ENCODE measurements around the gene COX7A2L.
A peak's percentile ranks its signal among the peaks of the same experiment; 100 is the strongest.
"Not testable (repeated sequence)": the region's sequence is repeated elsewhere in the genome, so short reads cannot be mapped to it uniquely, and the experiment has no call there.

The COX7A2L gene

DNA sequence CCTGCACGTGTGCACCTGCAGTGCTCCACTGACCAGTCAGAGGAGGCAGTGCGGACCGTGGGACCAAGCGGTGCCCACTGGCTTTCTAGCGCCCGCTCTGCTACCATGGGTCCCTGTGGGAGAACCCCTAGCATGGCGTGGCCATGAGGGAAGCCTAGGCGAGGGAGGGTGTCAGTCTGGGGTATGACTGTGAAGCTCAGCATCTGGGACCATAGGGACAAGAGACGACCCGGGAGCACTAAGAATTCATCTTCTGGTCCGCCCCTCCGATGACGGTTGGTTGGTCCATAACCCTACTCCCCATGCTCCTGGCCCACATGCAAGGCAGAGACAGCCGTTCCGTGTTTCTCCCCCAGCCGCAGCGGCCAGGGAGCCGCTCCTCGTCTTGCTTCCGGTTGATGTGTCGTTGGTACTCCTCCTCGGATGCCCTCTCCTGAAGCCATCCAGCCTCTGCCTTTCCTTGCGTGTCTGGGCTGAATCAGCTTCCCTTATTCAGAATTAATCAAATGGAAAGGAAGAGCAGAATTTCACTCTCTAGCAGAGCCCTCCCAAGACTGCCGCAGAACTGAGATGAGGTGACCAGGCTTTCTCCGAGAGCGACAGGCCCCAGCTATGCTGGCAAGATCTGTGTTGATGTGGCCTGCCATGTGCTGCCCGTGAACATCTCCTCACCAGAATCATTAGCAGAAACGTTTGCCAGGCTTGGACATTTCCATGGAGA, 23.0 kb downstream of the COX7A2L start:
- FAIRE-seq, result no peak

DNA sequence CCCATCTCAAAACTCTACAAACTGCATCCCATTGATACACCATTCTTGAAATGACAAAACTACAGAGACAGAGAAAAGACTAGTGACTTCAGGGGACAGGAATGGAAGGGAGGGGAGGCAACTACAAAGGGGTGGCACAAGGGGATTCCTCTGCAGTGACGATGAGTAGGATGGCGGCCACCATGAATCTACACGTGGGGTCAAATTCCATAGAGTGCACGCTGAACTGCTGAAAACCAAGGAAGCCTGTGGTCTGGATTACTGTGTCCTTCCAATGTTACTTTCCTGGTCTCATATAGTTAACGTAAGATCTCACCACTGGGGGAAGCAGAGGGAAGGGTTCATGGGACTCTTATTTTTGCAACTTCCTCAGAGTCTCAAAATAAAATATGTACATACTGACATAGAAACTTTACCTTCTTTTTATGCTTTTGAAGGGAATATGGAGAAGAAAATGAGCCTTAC, 23.6 kb downstream of the COX7A2L start:
- FAIRE-seq, result no peak

DNA sequence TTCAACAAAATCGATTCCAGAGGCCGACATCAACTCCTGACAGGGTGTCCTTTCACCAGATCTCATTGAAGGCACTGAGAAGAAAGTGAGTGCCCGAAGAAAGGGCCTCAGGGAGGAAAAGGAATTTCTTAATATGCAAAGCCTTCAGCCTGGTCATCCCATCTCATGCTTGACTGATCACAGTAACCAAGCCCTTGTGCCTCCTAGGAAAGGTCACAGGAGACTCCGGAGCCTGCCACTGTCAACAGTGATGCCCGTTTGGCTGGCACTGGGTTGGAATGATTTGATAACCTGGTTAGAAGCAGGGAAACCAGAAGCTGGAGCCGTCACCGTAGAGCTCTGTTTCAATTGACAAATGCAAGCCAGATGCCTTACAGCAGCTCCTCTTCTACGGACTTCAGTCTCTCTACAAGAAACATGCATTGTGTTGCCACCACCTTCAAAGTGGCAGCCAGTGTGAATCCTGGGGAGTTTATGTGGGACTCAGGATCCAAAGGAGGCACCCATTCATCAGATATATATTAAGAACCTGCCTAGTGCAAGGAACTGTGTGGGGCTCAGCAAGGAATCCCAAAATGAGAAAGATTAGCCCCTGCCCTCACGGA, 24.6 kb downstream of the COX7A2L start:
- FAIRE-seq, result no peak

- no peak for FAIRE-seq
Observed at GRCh38 chr2:42335514-42336104, 25.4 kb downstream of the COX7A2L start.

DNA sequence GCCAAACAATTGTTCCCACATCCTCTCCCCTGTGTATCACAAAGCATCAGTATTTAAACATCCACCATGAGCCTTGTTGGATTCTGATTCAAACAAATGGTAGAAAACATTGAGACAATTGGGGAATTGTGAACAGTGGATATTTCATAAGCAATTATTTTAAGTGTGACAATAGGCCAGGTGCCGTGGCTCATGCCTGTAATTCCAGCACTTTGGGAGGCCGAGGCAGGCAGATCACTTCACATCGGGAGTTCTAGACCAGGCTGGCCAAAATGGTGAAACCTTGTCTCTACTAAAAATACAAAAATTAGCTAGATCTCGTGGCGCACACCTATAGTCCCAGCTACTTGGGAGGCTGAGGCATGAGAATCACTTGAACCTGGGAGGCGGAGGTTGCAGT, 26.2 kb downstream of the COX7A2L start:
- FAIRE-seq, result not testable (repeated sequence)

DNA sequence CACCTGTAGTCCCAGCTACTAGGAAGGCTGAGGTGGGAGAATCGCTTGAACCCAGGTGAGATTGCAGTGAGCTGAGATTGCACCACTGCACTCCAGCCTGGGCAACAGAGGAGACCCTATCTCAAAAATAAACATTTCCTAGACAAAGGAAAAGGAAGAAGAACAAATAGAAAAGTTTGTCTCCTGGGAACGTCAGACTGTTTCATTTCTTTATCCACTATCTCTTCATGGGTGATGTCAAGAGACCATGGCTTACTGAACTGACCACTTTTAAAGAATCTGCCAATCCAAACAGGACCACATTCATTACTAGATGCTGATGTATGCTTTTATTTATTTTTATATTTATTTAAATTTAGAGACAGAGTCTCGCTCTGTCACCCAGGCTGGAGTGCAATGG, 26.8 kb downstream of the COX7A2L start:
- no peak for FAIRE-seq

- no peak for FAIRE-seq
Observed at GRCh38 chr2:42333579-42333978, 27.4 kb downstream of the COX7A2L start.

DNA sequence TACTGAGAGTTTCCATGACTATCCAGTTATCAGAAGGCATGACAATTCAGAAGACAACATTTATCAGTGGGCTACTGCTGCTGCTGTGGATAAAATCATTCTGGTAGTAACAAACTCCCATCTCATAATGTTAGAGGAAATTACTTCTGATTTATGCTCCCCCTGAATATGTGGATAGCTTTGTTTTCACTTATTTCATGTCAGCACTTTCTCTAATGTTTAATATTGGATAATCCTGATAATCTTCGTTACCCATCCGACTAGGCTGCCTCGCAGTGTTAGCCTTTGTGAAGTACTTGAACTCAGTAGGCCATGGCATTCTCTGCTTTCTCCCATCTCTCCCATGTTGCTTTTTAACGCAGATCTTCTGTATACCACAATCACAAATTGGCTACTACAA, 28.4 kb downstream of the COX7A2L start:
- no peak for FAIRE-seq

DNA sequence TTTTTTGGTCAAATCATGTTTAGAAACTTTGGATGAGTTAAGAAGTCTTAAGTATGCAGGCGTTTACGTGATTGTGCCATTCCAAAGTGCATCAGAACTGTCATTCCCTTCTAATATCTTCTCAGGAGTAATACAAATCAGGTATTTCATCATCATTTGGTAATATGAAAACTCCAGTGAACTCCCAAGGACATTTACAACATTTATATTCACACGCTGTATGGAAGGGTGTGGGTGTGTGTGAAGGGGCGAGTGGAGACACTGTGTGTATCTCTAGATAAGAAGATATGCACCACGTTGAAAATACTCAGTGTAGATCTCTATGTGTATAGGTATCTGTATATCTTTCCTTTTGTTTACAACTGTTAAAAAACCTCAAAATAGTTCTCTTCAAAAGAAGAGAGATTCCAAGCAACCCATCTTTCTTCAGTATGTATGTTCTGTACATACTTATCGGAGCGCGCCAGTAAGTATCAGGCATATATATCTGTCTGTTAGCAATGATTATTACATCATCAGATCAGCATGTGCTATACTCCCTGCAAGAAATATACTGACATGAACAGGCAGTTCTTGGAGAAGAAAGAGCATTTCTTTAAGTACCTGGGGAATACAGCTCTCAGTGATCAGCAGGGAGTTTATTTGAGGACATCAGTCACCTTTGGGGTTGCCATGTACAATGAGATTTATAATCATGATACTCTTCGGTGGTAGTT, 29.3 kb downstream of the COX7A2L start:
- no peak for FAIRE-seq

DNA sequence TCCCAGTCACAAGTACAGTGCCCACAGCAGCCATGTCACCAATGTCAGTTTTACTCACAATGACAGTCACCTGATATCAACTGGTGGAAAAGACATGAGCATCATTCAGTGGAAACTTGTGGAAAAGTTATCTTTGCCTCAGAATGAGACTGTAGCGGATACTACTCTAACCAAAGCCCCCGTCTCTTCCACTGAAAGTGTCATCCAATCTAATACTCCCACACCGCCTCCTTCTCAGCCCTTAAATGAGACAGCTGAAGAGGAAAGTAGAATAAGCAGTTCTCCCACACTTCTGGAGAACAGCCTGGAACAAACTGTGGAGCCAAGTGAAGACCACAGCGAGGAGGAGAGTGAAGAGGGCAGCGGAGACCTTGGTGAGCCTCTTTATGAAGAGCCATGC, 31.3 kb downstream of the COX7A2L start:
- no peak for FAIRE-seq

DNA sequence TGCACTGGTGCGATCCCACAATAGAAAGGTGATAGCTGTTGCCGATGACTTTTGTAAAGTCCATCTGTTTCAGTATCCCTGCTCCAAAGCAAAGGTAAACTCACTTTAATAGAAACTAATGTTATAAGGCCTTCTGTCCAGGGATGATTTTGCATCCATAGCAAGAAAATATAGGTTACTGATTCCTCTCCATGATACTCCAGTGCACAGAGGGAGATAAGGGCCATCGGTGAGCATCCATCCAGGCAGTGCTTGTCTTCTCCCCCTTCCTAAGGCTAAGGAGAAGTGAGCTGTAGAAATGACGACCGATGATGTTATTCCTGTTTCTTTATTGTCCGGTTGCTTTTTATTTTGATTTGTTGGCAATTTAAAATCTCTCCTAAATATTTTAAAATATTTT, 32.1 kb downstream of the COX7A2L start:
- FAIRE-seq, result no peak

DNA sequence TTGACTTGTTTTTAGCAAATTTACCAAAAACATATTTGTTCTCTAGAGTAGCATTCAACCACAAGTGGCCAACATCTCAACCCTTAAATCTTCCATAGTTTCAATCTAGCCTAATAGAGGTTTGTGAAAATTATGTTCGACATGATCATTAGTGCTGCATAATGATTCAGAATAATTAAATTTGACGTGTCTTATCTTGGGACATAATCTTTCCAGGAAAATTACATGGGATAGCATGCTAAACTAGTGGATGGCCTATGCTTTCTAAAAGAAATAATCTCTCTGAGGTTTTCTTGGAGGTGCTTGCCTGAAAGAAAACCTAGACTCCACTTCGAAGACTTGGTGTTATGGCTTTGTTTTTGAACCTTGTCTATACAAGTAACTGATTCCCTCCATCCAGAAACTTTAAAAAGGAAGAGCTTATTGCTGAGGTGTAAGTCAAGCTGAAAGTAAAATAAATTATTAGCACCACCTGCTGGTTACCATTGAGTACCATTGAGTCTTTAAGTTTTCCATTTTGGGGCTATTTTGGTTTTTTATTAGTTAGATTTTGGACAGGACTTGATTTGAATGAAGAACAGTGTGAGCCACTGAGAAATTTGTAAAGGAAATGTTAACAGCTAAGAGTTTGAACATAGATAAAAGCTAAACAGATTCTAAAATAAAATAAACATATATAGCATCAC, 32.7 kb downstream of the COX7A2L start:
- FAIRE-seq, result peak; percentile 49

DNA sequence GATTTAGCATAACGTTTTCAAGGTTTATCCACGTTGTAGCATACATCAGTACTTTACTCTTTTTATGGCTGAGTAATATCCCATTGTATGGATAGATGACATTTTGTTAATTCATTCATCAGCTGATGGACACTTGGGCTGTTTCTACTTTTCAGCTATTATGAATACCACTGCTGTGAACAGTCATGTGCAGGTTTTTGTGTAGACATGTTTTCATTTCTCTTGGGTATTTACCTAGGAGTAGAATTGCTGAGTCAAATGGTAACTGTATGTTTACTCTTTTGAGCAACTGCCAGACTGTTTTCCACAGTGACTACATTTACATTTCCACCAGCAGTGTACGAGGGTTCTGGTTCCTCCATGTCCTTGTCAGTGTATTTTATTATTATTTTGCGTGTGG, 33.9 kb downstream of the COX7A2L start:
- peak; percentile 97 for FAIRE-seq

- FAIRE-seq, result peak; percentile 45
Observed at GRCh38 chr2:42325609-42326008, 35.4 kb downstream of the COX7A2L start.

- FAIRE-seq, result no peak
Observed at GRCh38 chr2:42324949-42325348, 36.1 kb downstream of the COX7A2L start.

DNA sequence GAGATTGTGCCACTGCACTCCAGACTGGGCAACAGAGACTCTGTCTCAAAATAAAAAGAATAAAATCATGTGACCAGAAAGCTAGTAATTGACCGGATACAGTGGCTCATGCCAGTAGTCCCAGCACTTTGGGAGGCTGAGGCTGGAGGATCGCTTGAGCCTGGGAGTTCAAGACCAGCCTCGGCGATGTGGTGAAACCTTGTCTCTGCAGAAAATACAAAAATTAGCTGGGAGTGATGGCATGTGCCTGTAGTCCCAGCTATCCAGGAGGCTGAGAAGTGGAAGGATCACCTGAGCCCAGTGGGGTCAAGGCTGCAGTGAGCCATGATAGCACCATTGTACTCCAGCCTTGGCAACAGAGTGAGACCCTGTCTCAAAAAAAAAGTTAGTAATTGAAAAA, 36.8 kb downstream of the COX7A2L start:
- no peak for FAIRE-seq

DNA sequence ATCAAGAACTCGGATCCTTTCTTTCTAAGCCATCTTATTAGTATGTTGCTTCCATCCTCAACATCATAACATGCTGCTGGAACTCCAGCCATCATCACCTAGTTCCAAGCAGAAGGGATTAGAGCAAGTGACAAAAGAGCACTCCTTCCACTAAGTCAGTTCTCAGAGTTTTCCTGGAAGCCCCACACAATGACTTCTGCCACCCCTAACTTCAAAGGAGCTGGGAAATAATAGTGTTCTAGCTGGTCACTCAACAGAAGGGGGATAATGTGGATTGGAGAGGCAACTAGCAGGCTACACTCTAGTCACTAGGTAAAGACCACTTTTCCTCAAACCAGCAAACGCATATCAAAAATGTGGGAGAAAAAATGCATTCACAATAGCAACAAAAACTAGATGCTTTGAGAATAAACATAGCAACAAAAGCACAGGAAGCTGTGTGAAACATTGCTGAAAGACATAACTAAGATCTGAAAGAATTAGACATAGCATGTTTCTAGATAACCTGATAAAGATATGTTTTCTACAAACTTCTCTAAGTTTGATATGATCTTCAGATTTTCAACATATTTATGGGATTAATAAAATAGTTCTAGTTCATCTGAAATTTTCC, 39.5 kb downstream of the COX7A2L start:
- no peak for FAIRE-seq

- no peak for FAIRE-seq
Observed at GRCh38 chr2:42319265-42319664, 41.8 kb downstream of the COX7A2L start.

DNA sequence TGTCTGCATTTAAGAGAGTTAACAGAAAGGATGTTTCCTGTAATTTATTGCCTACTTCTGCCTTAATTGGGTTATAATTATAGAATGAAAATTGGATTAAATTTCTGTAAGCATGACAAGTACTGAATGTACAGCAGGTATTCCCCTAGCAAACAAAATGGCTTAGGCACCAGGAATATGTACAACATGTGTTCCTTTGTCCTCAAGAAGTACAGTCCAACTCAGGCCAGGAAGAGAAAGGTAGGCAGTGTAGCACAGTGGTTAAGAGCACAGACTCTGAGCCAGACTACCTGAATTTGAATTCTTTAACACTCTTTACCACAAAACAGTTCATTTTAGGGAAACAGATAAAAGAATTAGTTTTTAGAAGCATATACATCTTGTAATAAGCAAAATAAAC, 43.1 kb downstream of the COX7A2L start:
- FAIRE-seq, result no peak

- FAIRE-seq, result no peak
Observed at GRCh38 chr2:42317486-42317885, 43.5 kb downstream of the COX7A2L start.

DNA sequence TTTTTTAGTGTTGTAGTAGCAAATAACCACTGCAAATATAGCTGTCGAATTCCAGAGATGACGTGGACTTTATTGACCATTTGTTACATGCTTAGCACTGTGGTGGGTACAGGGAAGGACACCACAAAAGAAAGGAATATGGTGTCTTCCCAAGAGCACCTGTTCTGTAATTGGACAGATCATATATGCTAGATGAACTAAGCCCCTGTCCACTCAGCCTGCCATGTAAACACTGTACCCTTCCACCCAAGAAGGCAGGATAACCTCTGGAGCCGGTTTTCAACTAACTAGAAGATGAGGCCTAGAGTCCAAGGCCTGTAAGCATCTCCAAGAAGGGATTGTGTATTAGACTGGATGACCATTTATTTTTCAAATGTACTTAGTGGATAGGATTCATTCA, 44.1 kb downstream of the COX7A2L start:
- FAIRE-seq, result no peak

GRCh38 chr2:42315844-42316470, 45.1 kb downstream of the COX7A2L start:
- no peak for FAIRE-seq
